ENCODE results near the gene CDH6.
A peak's percentile ranks its signal among the peaks of the same experiment; 100 is the strongest.

CDH6 gene

GRCh38 chr5:31196309-31196708, 2.8 kb downstream of the CDH6 start:
- H3K27ac ChIP-seq, result no peak overlapping the region
- TF ChIP-seq CTCF (conservative IDR thresholded peaks at IDR 0.05) (peak; percentile 36), ZFX (IDR thresholded peaks at IDR 0.05) (no peak)

- H3K27ac ChIP-seq, result no peak overlapping the region
- TF ChIP-seq ZFX (IDR thresholded peaks at IDR 0.05) (no peak), CTCF (conservative IDR thresholded peaks at IDR 0.05) (no peak)
These were observed 3.7 kb downstream of the CDH6 start for GRCh38 chr5:31197183-31197582.

GRCh38 chr5:31204958-31205357, 11.5 kb downstream of the CDH6 start:
- H3K27ac ChIP-seq, result no peak overlapping the region
- no peak for TF ChIP-seq ZFX (IDR thresholded peaks at IDR 0.05)
- no peak for TF ChIP-seq CTCF (conservative IDR thresholded peaks at IDR 0.05)

- no peak for TF ChIP-seq CTCF (conservative IDR thresholded peaks at IDR 0.05)
- no peak overlapping the region for H3K27ac ChIP-seq
These were observed 14.6 kb downstream of the CDH6 start for GRCh38 chr5:31208043-31208442.

- no peak for TF ChIP-seq ZFX (IDR thresholded peaks at IDR 0.05)
- no peak for TF ChIP-seq CTCF (conservative IDR thresholded peaks at IDR 0.05)
- H3K27ac ChIP-seq, result no peak overlapping the region
These were observed 15.8 kb downstream of the CDH6 start for GRCh38 chr5:31209334-31209733.

GRCh38 chr5:31211098-31211497, 17.6 kb downstream of the CDH6 start:
- no peak overlapping the region for H3K27ac ChIP-seq
- TF ChIP-seq ZFX (IDR thresholded peaks at IDR 0.05) (no peak), CTCF (conservative IDR thresholded peaks at IDR 0.05) (no peak)

- no peak for TF ChIP-seq CTCF (conservative IDR thresholded peaks at IDR 0.05)
- no peak for TF ChIP-seq ZFX (IDR thresholded peaks at IDR 0.05)
- no peak overlapping the region for H3K27ac ChIP-seq
These were observed 19.8 kb downstream of the CDH6 start for GRCh38 chr5:31213257-31213656.

Data from C4-2B (cell line).